GM18868 (cell line): ENCODE measurements around the gene SLC51A.
"Not testable (repeated sequence)": the region's sequence is repeated elsewhere in the genome, so short reads cannot be mapped to it uniquely, and the experiment has no call there.

ENCODE experiments used
- ATAC-seq: cut with Tn5 transposase; IDR thresholded peaks from one replicate; pipeline ENCODE4 v1.9.1; 2021; ENCODE audit warnings: mild to moderate bottlenecking, moderate library complexity; ENCODE audit not compliant: unreplicated experiment

SLC51A gene

GRCh38 chr3:196237203-196237602, 20.9 kb downstream of the SLC51A start:
- no peak for ATAC-seq

- no peak for ATAC-seq
Measured at GRCh38 chr3:196238612-196239560, 22.6 kb downstream of the SLC51A start.

- no peak for ATAC-seq
Measured at GRCh38 chr3:196240424-196240823, 24.1 kb downstream of the SLC51A start.

GRCh38 chr3:196241704-196242103, 25.4 kb downstream of the SLC51A start:
- no peak for ATAC-seq

GRCh38 chr3:196244166-196244565, 27.8 kb downstream of the SLC51A start:
- not testable (repeated sequence) for ATAC-seq

GRCh38 chr3:196246612-196247308, 30.4 kb downstream of the SLC51A start:
- ATAC-seq = no peak

- no peak for ATAC-seq
Measured at GRCh38 chr3:196251918-196252317, 35.6 kb downstream of the SLC51A start.

- ATAC-seq = no peak
Measured at GRCh38 chr3:196254376-196255283, 38.3 kb downstream of the SLC51A start.

GRCh38 chr3:196255776-196256175, 39.4 kb downstream of the SLC51A start:
- no peak for ATAC-seq

GRCh38 chr3:196260784-196261183, 44.5 kb downstream of the SLC51A start:
- no peak for ATAC-seq

- ATAC-seq = no peak
Measured at GRCh38 chr3:196263819-196264218, 47.5 kb downstream of the SLC51A start.

GRCh38 chr3:196268284-196269163, 52.2 kb downstream of the SLC51A start:
- no peak for ATAC-seq

- ATAC-seq = no peak
Measured at GRCh38 chr3:196270499-196270898, 54.2 kb downstream of the SLC51A start.

GRCh38 chr3:196272826-196273225, 56.5 kb downstream of the SLC51A start:
- ATAC-seq = no peak

- ATAC-seq = no peak
Measured at GRCh38 chr3:196273655-196274054, 57.3 kb downstream of the SLC51A start.

- peak; percentile 78 for ATAC-seq
Measured at GRCh38 chr3:196274585-196274984, 58.3 kb downstream of the SLC51A start.

GRCh38 chr3:196275126-196275525, 58.8 kb downstream of the SLC51A start:
- no peak for ATAC-seq

GRCh38 chr3:196280689-196281440, 64.5 kb downstream of the SLC51A start:
- peak; percentile 67 for ATAC-seq

GRCh38 chr3:196281962-196282361, 65.6 kb downstream of the SLC51A start:
- no peak for ATAC-seq
